GM23338 (cell line): ENCODE results near the gene S100A1. TPM values are rescaled to one million over a fixed set of nuclear protein-coding genes. Genes with fewer than 3 reads are reported as not detected.

Experiments used
- ATAC-seq: fragments of 200-7000 bp; cut with Tn5 transposase; 3 replicates; pipeline ENCODE4 v1.9.1; 2020
- DNase-seq: peaks from one replicate; pipeline ENCODE4 v3.0.0-alpha.2; 2015; ENCODE audit warnings: low spot score
- H2AFZ ChIP-seq: fragments of 200-600 bp; sonication (generic); 2 replicates; pipeline ENCODE4 v1.8.0; 2016; ENCODE audit warnings: antibody characterized with exemption, mild to moderate bottlenecking, moderate library complexity
- H3F3A ChIP-seq: fragments of 200-600 bp; sonication (generic); replicated peaks from 2 replicates; pipeline ENCODE4 v1.8.0; 2017; ENCODE audit warnings: antibody characterized with exemption, mixed run types, low read depth
- H3K27ac ChIP-seq: fragments of 200-600 bp; sonication (generic); 2 replicates; pipeline ENCODE4 v1.6.1; 2016; ENCODE audit warnings: low read depth
- H3K27me3 ChIP-seq: fragments of 200-600 bp; sonication (generic); 2 replicates; pipeline ENCODE4 v1.8.0; 2016; ENCODE audit warnings: mild to moderate bottlenecking, mixed run types, moderate library complexity; ENCODE audit not compliant: insufficient read depth
- H3K36me3 ChIP-seq: fragments of 200-600 bp; sonication (generic); 2 replicates; pipeline ENCODE4 v1.8.0; 2016; ENCODE audit warnings: mild to moderate bottlenecking; ENCODE audit not compliant: insufficient read depth
- H3K4me1 ChIP-seq: fragments of 200-600 bp; sonication (generic); 2 replicates; pipeline ENCODE4 v1.8.0; 2016; ENCODE audit warnings: mild to moderate bottlenecking, moderate library complexity; ENCODE audit not compliant: insufficient read depth
- H3K4me2 ChIP-seq: fragments of 200-600 bp; sonication (generic); 2 replicates; pipeline ENCODE4 v1.7.1; 2017; ENCODE audit warnings: mixed run types
- H3K4me3 ChIP-seq: fragments of 200-600 bp; sonication (generic); 2 replicates; pipeline ENCODE4 v1.6.1; 2016; ENCODE audit warnings: mixed run types
- H3K79me2 ChIP-seq: fragments of 200-600 bp; sonication (generic); replicated peaks from 2 replicates; pipeline ENCODE4 v1.8.0; 2017; ENCODE audit warnings: mild to moderate bottlenecking; ENCODE audit not compliant: insufficient read depth
- H3K9me2 ChIP-seq: fragments of 200-600 bp; sonication (generic); 2 replicates; pipeline ENCODE4 v1.8.0; 2017; ENCODE audit not compliant: insufficient read depth
- H4K20me1 ChIP-seq: fragments of 200-600 bp; sonication (generic); replicated peaks from 2 replicates; pipeline ENCODE4 v1.8.0; 2017; ENCODE audit warnings: mild to moderate bottlenecking; ENCODE audit not compliant: insufficient read depth
- H3K27ac Mint-ChIP-seq: 2 replicates; pipeline ENCODE4 v1.8.0; 2020; ENCODE audit warnings: inconsistent platforms, mild to moderate bottlenecking, moderate library complexity, mixed read lengths
- H3K27me3 Mint-ChIP-seq: 3 replicates; pipeline ENCODE4 v1.8.0; 2022; ENCODE audit warnings: low read depth, mild to moderate bottlenecking, moderate library complexity, mixed read lengths, inconsistent platforms; ENCODE audit not compliant: insufficient read depth, poor library complexity
- H3K36me3 Mint-ChIP-seq: 3 replicates; pipeline ENCODE4 v1.8.0; 2021; ENCODE audit warnings: low read depth, mild to moderate bottlenecking, inconsistent platforms, moderate library complexity, mixed read lengths
- H3K4me1 Mint-ChIP-seq: 3 replicates; pipeline ENCODE4 v1.8.0; 2020; ENCODE audit warnings: mild to moderate bottlenecking, inconsistent platforms, mixed read lengths
- H3K4me3 Mint-ChIP-seq: 3 replicates; pipeline ENCODE4 v1.8.0; 2021; ENCODE audit warnings: moderate library complexity, mild to moderate bottlenecking, inconsistent platforms, mixed read lengths
- H3K9me3 Mint-ChIP-seq: 3 replicates; pipeline ENCODE4 v1.8.0; 2020; ENCODE audit warnings: moderate library complexity, mild to moderate bottlenecking, inconsistent platforms, mixed read lengths
- CREB1 ChIP-seq: fragments of 250-450 bp; sonication (Bioruptor Pico); IDR thresholded peaks from 2 replicates; pipeline ENCODE4 v1.5.0; 2020; ENCODE audit warnings: low read depth, mild to moderate bottlenecking, moderate library complexity
- CTCF ChIP-seq, 2 experiments: fragments of 200-600 bp in 1 of 2; sonication (generic) in 1 of 2; conservative IDR thresholded peaks; 2 replicates each; pipeline versions ENCODE4 v1.5.1 to v1.6.1; 2016 to 2017; ENCODE audit warnings: antibody characterized with exemption in 2 of 2, low read depth in 2 of 2, mild to moderate bottlenecking in 2 of 2, moderate library complexity in 1 of 2
- EZH2 ChIP-seq: fragments of 200-600 bp; sonication (generic); IDR thresholded peaks from one replicate; pipeline ENCODE4 v1.8.0; 2017; ENCODE audit warnings: antibody characterized with exemption, mild to moderate bottlenecking, low read depth; ENCODE audit not compliant: unreplicated experiment
- EZH2phosphoT487 ChIP-seq: fragments of 200-600 bp; sonication (generic); IDR thresholded peaks from one replicate; pipeline ENCODE4 v1.8.1; 2018; ENCODE audit warnings: antibody characterized with exemption; ENCODE audit not compliant: unreplicated experiment
- JUNB ChIP-seq: IDR thresholded peaks from one replicate; pipeline ENCODE4 v1.6.1; 2016; ENCODE audit warnings: antibody characterized with exemption; ENCODE audit not compliant: unreplicated experiment
- REST ChIP-seq: IDR thresholded peaks from one replicate; pipeline ENCODE4 v1.6.1; 2018; ENCODE audit warnings: antibody characterized with exemption; ENCODE audit not compliant: unreplicated experiment
- ZNF114 ChIP-seq: fragments of 250-450 bp; sonication (Bioruptor Pico); IDR thresholded peaks from 2 replicates; pipeline ENCODE4 v1.5.0; 2020; ENCODE audit warnings: mild to moderate bottlenecking, moderate library complexity
- ZNF331 ChIP-seq: fragments of 250-450 bp; sonication (Bioruptor Pico); IDR thresholded peaks from 2 replicates; pipeline ENCODE4 v1.5.0; 2020; ENCODE audit warnings: low read depth, mild to moderate bottlenecking, moderate library complexity
- polyA plus RNA-seq: library from polyadenylated mRNA; unstranded; fragments of >200 nt; fragmentation: Nextera tagmentation; extraction: Ambion mirVana; gene quantifications from 2 replicates; pipeline ENCODE4 v1.2.1, GENCODE V29; 2016
- total RNA-seq: library from RNA; depleted of rRNA; stranded (reverse); fragments of >200 nt; shearing (Covaris generic); gene quantifications from 2 replicates; pipeline ENCODE4 v1.2.3, GENCODE V29; 2014
- TF ChIP-seq, protein P1 (sequence below): fragments of 250-450 bp; sonication (Bioruptor Pico); IDR thresholded peaks from 2 replicates; pipeline ENCODE4 v1.5.0; 2020; ENCODE audit warnings: mild to moderate bottlenecking, moderate library complexity
- TF ChIP-seq, protein P2 (sequence below): IDR thresholded peaks from 2 replicates; pipeline ENCODE4 v1.6.1; 2016; ENCODE audit warnings: antibody characterized with exemption

Gene S100A1
- total and polyA plus RNA-seq, 2 experiments from 2014 or later, result 0.13 to 0.66 TPM

DNA sequence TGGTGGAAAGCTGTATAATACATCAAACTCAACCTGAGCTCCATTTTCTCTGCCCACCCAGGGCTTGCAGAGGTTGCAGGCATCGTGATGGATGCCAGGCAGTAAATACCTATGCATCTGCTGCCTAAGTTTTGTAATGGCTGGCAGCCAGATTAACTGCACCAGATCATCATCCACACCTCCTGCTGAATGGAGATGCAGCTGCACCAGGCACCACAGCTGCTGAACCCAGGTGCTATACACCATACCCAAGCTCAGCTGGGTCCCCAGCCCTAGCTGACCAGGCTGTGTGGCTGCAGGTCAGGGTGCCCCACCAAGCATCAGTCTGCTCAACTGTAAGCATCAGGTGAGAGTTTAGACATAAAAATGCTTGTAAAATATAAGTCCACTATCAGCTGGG is 23.5 kb downstream of the S100A1 start:
- H3K27ac Mint-ChIP-seq, result no peak overlapping the region
- DNase-seq (no peak), ATAC-seq (no peak)
- no peak overlapping the region for H3K4me3 ChIP-seq
- no peaks in the 10 kb centered on the region for H3K36me3 Mint-ChIP-seq
- H3K79me2 ChIP-seq, result no peaks in the 10 kb centered on the region
- no peaks in the 10 kb centered on the region for H3K4me1 ChIP-seq
- no peak overlapping the region for H2AFZ ChIP-seq
- H3K9me2 ChIP-seq, result no peaks in the 10 kb centered on the region
- peaks cover 3% of the 10 kb centered on the region for H3K4me1 Mint-ChIP-seq
- no peak overlapping the region for H3K4me2 ChIP-seq
- H4K20me1 ChIP-seq, result 0 out of 2 replicates have a peak, but pooled peaks cover 3% of the 10 kb centered on the region
- no peak overlapping the region for H3K27ac ChIP-seq
- H3K4me3 Mint-ChIP-seq, result no peak overlapping the region
- TF ChIP-seq ZNF331 (CRISPR knock-in tag) (no peak), EZH2phosphoT487 (no peak), ZNF114 (CRISPR knock-in tag) (no peak), EZH2 (no peak), CREB1 (CRISPR knock-in tag) (no peak), JUNB (no peak), CTCF (conservative IDR thresholded peaks at IDR 0.05; ENCODE audit: low read depth in 2 of 2) (no peak), REST (no peak)
- TF ChIP-seq, protein P1, sequence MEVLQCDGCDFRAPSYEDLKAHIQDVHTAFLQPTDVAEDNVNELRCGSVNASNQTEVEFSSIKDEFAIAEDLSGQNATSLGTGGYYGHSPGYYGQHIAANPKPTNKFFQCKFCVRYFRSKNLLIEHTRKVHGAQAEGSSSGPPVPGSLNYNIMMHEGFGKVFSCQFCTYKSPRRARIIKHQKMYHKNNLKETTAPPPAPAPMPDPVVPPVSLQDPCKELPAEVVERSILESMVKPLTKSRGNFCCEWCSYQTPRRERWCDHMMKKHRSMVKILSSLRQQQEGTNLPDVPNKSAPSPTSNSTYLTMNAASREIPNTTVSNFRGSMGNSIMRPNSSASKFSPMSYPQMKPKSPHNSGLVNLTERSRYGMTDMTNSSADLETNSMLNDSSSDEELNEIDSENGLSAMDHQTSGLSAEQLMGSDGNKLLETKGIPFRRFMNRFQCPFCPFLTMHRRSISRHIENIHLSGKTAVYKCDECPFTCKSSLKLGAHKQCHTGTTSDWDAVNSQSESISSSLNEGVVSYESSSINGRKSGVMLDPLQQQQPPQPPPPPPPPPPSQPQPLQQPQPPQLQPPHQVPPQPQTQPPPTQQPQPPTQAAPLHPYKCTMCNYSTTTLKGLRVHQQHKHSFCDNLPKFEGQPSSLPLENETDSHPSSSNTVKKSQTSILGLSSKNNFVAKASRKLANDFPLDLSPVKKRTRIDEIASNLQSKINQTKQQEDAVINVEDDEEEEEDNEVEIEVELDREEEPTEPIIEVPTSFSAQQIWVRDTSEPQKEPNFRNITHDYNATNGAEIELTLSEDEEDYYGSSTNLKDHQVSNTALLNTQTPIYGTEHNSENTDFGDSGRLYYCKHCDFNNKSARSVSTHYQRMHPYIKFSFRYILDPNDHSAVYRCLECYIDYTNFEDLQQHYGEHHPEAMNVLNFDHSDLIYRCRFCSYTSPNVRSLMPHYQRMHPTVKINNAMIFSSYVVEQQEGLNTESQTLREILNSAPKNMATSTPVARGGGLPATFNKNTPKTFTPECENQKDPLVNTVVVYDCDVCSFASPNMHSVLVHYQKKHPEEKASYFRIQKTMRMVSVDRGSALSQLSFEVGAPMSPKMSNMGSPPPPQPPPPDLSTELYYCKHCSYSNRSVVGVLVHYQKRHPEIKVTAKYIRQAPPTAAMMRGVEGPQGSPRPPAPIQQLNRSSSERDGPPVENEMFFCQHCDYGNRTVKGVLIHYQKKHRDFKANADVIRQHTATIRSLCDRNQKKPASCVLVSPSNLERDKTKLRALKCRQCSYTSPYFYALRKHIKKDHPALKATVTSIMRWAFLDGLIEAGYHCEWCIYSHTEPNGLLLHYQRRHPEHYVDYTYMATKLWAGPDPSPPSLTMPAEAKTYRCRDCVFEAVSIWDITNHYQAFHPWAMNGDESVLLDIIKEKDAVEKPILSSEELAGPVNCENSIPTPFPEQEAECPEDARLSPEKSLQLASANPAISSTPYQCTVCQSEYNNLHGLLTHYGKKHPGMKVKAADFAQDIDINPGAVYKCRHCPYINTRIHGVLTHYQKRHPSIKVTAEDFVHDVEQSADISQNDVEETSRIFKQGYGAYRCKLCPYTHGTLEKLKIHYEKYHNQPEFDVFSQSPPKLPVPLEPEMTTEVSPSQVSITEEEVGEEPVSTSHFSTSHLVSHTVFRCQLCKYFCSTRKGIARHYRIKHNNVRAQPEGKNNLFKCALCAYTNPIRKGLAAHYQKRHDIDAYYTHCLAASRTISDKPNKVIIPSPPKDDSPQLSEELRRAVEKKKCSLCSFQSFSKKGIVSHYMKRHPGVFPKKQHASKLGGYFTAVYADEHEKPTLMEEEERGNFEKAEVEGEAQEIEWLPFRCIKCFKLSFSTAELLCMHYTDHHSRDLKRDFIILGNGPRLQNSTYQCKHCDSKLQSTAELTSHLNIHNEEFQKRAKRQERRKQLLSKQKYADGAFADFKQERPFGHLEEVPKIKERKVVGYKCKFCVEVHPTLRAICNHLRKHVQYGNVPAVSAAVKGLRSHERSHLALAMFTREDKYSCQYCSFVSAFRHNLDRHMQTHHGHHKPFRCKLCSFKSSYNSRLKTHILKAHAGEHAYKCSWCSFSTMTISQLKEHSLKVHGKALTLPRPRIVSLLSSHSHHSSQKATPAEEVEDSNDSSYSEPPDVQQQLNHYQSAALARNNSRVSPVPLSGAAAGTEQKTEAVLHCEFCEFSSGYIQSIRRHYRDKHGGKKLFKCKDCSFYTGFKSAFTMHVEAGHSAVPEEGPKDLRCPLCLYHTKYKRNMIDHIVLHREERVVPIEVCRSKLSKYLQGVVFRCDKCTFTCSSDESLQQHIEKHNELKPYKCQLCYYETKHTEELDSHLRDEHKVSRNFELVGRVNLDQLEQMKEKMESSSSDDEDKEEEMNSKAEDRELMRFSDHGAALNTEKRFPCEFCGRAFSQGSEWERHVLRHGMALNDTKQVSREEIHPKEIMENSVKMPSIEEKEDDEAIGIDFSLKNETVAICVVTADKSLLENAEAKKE (CRISPR knock-in tag), result no peak
- TF ChIP-seq, protein P2, sequence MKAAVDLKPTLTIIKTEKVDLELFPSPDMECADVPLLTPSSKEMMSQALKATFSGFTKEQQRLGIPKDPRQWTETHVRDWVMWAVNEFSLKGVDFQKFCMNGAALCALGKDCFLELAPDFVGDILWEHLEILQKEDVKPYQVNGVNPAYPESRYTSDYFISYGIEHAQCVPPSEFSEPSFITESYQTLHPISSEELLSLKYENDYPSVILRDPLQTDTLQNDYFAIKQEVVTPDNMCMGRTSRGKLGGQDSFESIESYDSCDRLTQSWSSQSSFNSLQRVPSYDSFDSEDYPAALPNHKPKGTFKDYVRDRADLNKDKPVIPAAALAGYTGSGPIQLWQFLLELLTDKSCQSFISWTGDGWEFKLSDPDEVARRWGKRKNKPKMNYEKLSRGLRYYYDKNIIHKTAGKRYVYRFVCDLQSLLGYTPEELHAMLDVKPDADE, result no peak
- peaks cover 7% of the 10 kb centered on the region for H3F3A ChIP-seq
- H3K27me3 Mint-ChIP-seq, result peaks cover 15% of the 10 kb centered on the region
- H3K36me3 ChIP-seq, result no peaks in the 10 kb centered on the region
- H3K27me3 ChIP-seq, result no peaks in the 10 kb centered on the region
- H3K9me3 Mint-ChIP-seq, result no peaks in the 10 kb centered on the region
